ENCODE data around the gene PAQR5. TPM values are rescaled to one million over a fixed set of nuclear protein-coding genes. Genes with fewer than 3 reads are reported as not detected.
A peak's percentile ranks its signal among the peaks of the same experiment; 100 is the strongest.

PAQR5 gene, protein sequence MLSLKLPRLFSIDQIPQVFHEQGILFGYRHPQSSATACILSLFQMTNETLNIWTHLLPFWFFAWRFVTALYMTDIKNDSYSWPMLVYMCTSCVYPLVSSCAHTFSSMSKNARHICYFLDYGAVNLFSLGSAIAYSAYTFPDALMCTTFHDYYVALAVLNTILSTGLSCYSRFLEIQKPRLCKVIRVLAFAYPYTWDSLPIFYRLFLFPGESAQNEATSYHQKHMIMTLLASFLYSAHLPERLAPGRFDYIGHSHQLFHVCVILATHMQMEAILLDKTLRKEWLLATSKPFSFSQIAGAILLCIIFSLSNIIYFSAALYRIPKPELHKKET
- 8.3 TPM for polyA plus RNA-seq (2013, experiment 1 of 2)
- polyA plus RNA-seq (2013, experiment 2 of 2) = 8.1 TPM

GRCh38 chr15:69298697-69299441 is at the start of gene PAQR5:
TSS of gene PAQR5 (plus strand) at chr15:69298912. CDS start at chr15:69360081, 61,169 bp downstream.
- Histone ChIP-seq H3K9me3 (ENCODE audit: control insufficient read depth, low read length) (no peaks in the 10 kb centered on the region), H2BK15ac (ENCODE audit: low read depth, poor library complexity, severe bottlenecking) (peak within 1 kb of the TSS; percentile 31), H4K8ac (ENCODE audit: low read length) (peak within 1 kb of the TSS; percentile 45), H3K27me3 (ENCODE audit: control insufficient read depth in 1 of 2, insufficient read depth in 1 of 2, low read length in 2 of 2) (peaks cover 18 to 42% of the 10 kb centered on the region in 2 experiments), H3K36me3 (ENCODE audit: control insufficient read depth in 1 of 2, insufficient read depth in 2 of 2, low read depth in 1 of 2, low read length in 2 of 2) (no peaks in the 10 kb centered on the region), H3K27ac (ENCODE audit: low read length, poor library complexity, severe bottlenecking) (no peak within 1 kb of the TSS), H2AFZ (ENCODE audit: low read depth, low read length) (peak within 1 kb of the TSS; percentile 30), H2BK5ac (ENCODE audit: low read depth, low read length, poor library complexity, severe bottlenecking) (no peak within 1 kb of the TSS), H3K4ac (ENCODE audit: low read depth in 1 of 2, low read length in 2 of 2) (peak within 1 kb of the TSS in 1 of 2 experiments; percentile 81), H4K91ac (ENCODE audit: low read length) (peak within 1 kb of the TSS; percentile 22), H3K9ac (ENCODE audit: low read length) (peak within 1 kb of the TSS; percentile 62), H3K14ac (ENCODE audit: low read length in 2 of 2) (no peak within 1 kb of the TSS), H3K18ac (ENCODE audit: low read depth in 1 of 2, low read length in 2 of 2) (peak within 1 kb of the TSS; percentile 28 to 42), H3K23ac (ENCODE audit: low read length in 2 of 2) (peak within 1 kb of the TSS in 1 of 2 experiments; percentile 70), H3K4me2 (ENCODE audit: low read length, poor library complexity, severe bottlenecking) (peak within 1 kb of the TSS; percentile 97), H2BK120ac (ENCODE audit: low read depth, low read length) (peak within 1 kb of the TSS; percentile 62), H2BK12ac (ENCODE audit: low read length in 2 of 2) (peak within 1 kb of the TSS; percentile 62 to 79), H3K4me3 (ENCODE audit: insufficient read depth in 1 of 2, low read depth in 1 of 2, low read length in 2 of 2) (peak within 1 kb of the TSS; percentile 61 to 72), H3K79me1 (replicated peaks; ENCODE audit: low read length, poor library complexity, severe bottlenecking) (no peaks in the 10 kb centered on the region), H3K4me1 (ENCODE audit: control insufficient read depth, insufficient read depth, low read depth, low read length) (peaks cover 22% of the 10 kb centered on the region), H2AK5ac (ENCODE audit: low read length, severe bottlenecking) (no peak within 1 kb of the TSS)
- DNase-seq = peak; percentile 29
- WGBS = 2% methylated on average over 43 of the region's 74 CpGs

DNA sequence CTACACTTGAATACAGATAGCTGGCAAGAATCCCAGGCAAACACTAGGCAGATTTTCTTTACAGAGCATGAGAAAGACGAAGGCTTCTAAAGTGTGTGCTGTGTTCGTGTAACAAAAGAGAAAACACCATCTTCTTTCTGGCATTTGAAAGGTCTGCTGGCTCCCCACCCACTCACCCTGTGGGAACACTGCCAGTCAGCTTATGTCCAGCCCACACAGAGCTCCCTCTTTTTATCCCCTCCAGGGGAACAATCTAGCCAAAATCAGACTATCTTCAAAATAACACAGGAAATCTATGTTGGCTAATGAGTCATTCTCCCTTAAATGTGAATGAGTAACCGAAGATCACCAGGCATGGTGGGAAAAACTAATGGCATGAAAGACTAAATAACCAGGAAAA is 45.6 kb upstream of the PAQR5 start:
- WGBS = 82% methylated on average over 2 of the region's 3 CpGs
- peaks cover 4% of the 10 kb centered on the region for H3K4me1 ChIP-seq (ENCODE audit: control insufficient read depth, insufficient read depth, low read depth, low read length)
- peak overlapping the region; percentile 58 for H3K4me2 ChIP-seq (ENCODE audit: low read length, poor library complexity, severe bottlenecking)

GRCh38 chr15:69265347-69265955 is 33.3 kb upstream of the PAQR5 start:
- Histone ChIP-seq H3K27me3 (ENCODE audit: control insufficient read depth in 1 of 2, insufficient read depth in 1 of 2, low read length in 2 of 2) (no peaks in the 10 kb centered on the region), H2BK120ac (ENCODE audit: low read depth, low read length) (no peak overlapping the region), H2AFZ (ENCODE audit: low read depth, low read length) (no peak overlapping the region), H4K8ac (ENCODE audit: low read length) (no peak overlapping the region), H4K91ac (ENCODE audit: low read length) (no peak overlapping the region), H3K36me3 (ENCODE audit: control insufficient read depth in 1 of 2, insufficient read depth in 2 of 2, low read depth in 1 of 2, low read length in 2 of 2) (peaks cover 0 to 19% of the 10 kb centered on the region in 2 experiments), H3K79me1 (replicated peaks; ENCODE audit: low read length, poor library complexity, severe bottlenecking) (no peaks in the 10 kb centered on the region), H3K9me3 (ENCODE audit: control insufficient read depth, low read length) (no peaks in the 10 kb centered on the region), H3K4me2 (ENCODE audit: low read length, poor library complexity, severe bottlenecking) (no peak overlapping the region), H3K9ac (ENCODE audit: low read length) (no peak overlapping the region), H3K4me3 (ENCODE audit: insufficient read depth in 1 of 2, low read depth in 1 of 2, low read length in 2 of 2) (no peak overlapping the region), H3K4ac (ENCODE audit: low read depth in 1 of 2, low read length in 2 of 2) (no peak overlapping the region), H3K27ac (ENCODE audit: low read length, poor library complexity, severe bottlenecking) (no peak overlapping the region), H2AK5ac (ENCODE audit: low read length, severe bottlenecking) (no peak overlapping the region), H3K14ac (ENCODE audit: low read length in 2 of 2) (no peak overlapping the region), H2BK15ac (ENCODE audit: low read depth, poor library complexity, severe bottlenecking) (no peak overlapping the region), H3K4me1 (ENCODE audit: control insufficient read depth, insufficient read depth, low read depth, low read length) (no peaks in the 10 kb centered on the region), H2BK12ac (ENCODE audit: low read length in 2 of 2) (no peak overlapping the region), H2BK5ac (ENCODE audit: low read depth, low read length, poor library complexity, severe bottlenecking) (no peak overlapping the region), H3K23ac (ENCODE audit: low read length in 2 of 2) (no peak overlapping the region), H3K18ac (ENCODE audit: low read depth in 1 of 2, low read length in 2 of 2) (no peak overlapping the region)
- whole genome bisulfite sequencing = 79% methylated on average over 4 of the region's 5 CpGs
- peak; percentile 31 for DNase-seq

More for the DNA sequence above, 45.6 kb upstream of the PAQR5 start:
- H2BK12ac ChIP-seq (ENCODE audit: low read length in 2 of 2) = no peak overlapping the region
- H4K91ac ChIP-seq (ENCODE audit: low read length) = no peak overlapping the region
- peak; percentile 78 for DNase-seq
- no peak overlapping the region for H2BK120ac ChIP-seq (ENCODE audit: low read depth, low read length)
- peak overlapping the region in 1 of 2 experiments; percentile 39 for H3K4me3 ChIP-seq (ENCODE audit: insufficient read depth in 1 of 2, low read depth in 1 of 2, low read length in 2 of 2)
- peaks cover 0 to 10% of the 10 kb centered on the region in 2 experiments for H3K36me3 ChIP-seq (ENCODE audit: control insufficient read depth in 1 of 2, insufficient read depth in 2 of 2, low read depth in 1 of 2, low read length in 2 of 2)
- H2AK5ac ChIP-seq (ENCODE audit: low read length, severe bottlenecking) = no peak overlapping the region
- H2BK5ac ChIP-seq (ENCODE audit: low read depth, low read length, poor library complexity, severe bottlenecking) = no peak overlapping the region
- no peaks in the 10 kb centered on the region for H3K9me3 ChIP-seq (ENCODE audit: control insufficient read depth, low read length)
- no peak overlapping the region for H3K4ac ChIP-seq (ENCODE audit: low read depth in 1 of 2, low read length in 2 of 2)
- H4K8ac ChIP-seq (ENCODE audit: low read length) = no peak overlapping the region
- peak overlapping the region in 1 of 2 experiments; percentile 33 for H3K18ac ChIP-seq (ENCODE audit: low read depth in 1 of 2, low read length in 2 of 2)
- no peaks in the 10 kb centered on the region for H3K27me3 ChIP-seq (ENCODE audit: control insufficient read depth in 1 of 2, insufficient read depth in 1 of 2, low read length in 2 of 2)
- H3K14ac ChIP-seq (ENCODE audit: low read length in 2 of 2) = no peak overlapping the region
- no peak overlapping the region for H2BK15ac ChIP-seq (ENCODE audit: low read depth, poor library complexity, severe bottlenecking)
- no peaks in the 10 kb centered on the region for H3K79me1 ChIP-seq (replicated peaks; ENCODE audit: low read length, poor library complexity, severe bottlenecking)
- peak overlapping the region; percentile 11 for H2AFZ ChIP-seq (ENCODE audit: low read depth, low read length)
- no peak overlapping the region for H3K23ac ChIP-seq (ENCODE audit: low read length in 2 of 2)
- H3K27ac ChIP-seq (ENCODE audit: low read length, poor library complexity, severe bottlenecking) = peak overlapping the region; percentile 96
- H3K9ac ChIP-seq (ENCODE audit: low read length) = peak overlapping the region; percentile 80

GRCh38 chr15:69271217-69271616 is 27.5 kb upstream of the PAQR5 start:
- Histone ChIP-seq H3K4me3 (ENCODE audit: insufficient read depth in 1 of 2, low read depth in 1 of 2, low read length in 2 of 2) (no peak overlapping the region), H3K4me1 (ENCODE audit: control insufficient read depth, insufficient read depth, low read depth, low read length) (peaks cover under 1% of the 10 kb centered on the region), H2BK15ac (ENCODE audit: low read depth, poor library complexity, severe bottlenecking) (no peak overlapping the region), H3K27me3 (ENCODE audit: control insufficient read depth in 1 of 2, insufficient read depth in 1 of 2, low read length in 2 of 2) (no peaks in the 10 kb centered on the region), H3K9me3 (ENCODE audit: control insufficient read depth, low read length) (no peaks in the 10 kb centered on the region), H2AK5ac (ENCODE audit: low read length, severe bottlenecking) (no peak overlapping the region), H2AFZ (ENCODE audit: low read depth, low read length) (no peak overlapping the region), H3K9ac (ENCODE audit: low read length) (no peak overlapping the region), H2BK120ac (ENCODE audit: low read depth, low read length) (no peak overlapping the region), H3K4me2 (ENCODE audit: low read length, poor library complexity, severe bottlenecking) (no peak overlapping the region), H3K23ac (ENCODE audit: low read length in 2 of 2) (no peak overlapping the region), H3K4ac (ENCODE audit: low read depth in 1 of 2, low read length in 2 of 2) (no peak overlapping the region), H2BK5ac (ENCODE audit: low read depth, low read length, poor library complexity, severe bottlenecking) (no peak overlapping the region), H4K8ac (ENCODE audit: low read length) (no peak overlapping the region), H3K14ac (ENCODE audit: low read length in 2 of 2) (no peak overlapping the region), H3K36me3 (ENCODE audit: control insufficient read depth in 1 of 2, insufficient read depth in 2 of 2, low read depth in 1 of 2, low read length in 2 of 2) (peaks cover 0 to 10% of the 10 kb centered on the region in 2 experiments), H3K18ac (ENCODE audit: low read depth in 1 of 2, low read length in 2 of 2) (no peak overlapping the region), H2BK12ac (ENCODE audit: low read length in 2 of 2) (no peak overlapping the region), H4K91ac (ENCODE audit: low read length) (no peak overlapping the region), H3K79me1 (replicated peaks; ENCODE audit: low read length, poor library complexity, severe bottlenecking) (no peaks in the 10 kb centered on the region), H3K27ac (ENCODE audit: low read length, poor library complexity, severe bottlenecking) (no peak overlapping the region)
- DNase-seq = no peak
